LNCAP (cell line): ENCODE measurements around the gene PITPNM1.

Experiments
- CTCF ChIP-seq: fragments of 450-650 bp; IDR thresholded peaks from 2 replicates; pipeline ENCODE4 v1.5.1; 2017; ENCODE audit warnings: mild to moderate bottlenecking

The PITPNM1 gene

GRCh38 chr11:67466367-67466766 lies 38.8 kb downstream of the PITPNM1 start:
- no peak for TF ChIP-seq CTCF

DNA sequence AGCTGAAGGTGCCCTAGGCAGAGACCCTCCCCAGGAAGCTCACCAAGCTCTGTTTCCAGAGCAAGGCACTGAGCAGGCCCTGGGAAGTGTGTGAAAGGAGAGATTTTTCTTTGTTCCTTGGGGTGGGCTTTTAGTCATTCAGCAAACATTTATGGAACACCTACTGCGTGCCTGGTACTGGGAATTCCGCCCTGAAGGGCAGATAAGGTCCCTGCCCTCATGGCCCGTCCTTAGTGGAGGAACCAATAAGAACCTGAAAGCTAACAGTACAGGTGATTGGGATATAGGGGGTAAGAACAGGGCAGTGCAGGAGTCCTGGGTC lies 40.0 kb downstream of the PITPNM1 start:
- TF ChIP-seq CTCF, result no peak

DNA sequence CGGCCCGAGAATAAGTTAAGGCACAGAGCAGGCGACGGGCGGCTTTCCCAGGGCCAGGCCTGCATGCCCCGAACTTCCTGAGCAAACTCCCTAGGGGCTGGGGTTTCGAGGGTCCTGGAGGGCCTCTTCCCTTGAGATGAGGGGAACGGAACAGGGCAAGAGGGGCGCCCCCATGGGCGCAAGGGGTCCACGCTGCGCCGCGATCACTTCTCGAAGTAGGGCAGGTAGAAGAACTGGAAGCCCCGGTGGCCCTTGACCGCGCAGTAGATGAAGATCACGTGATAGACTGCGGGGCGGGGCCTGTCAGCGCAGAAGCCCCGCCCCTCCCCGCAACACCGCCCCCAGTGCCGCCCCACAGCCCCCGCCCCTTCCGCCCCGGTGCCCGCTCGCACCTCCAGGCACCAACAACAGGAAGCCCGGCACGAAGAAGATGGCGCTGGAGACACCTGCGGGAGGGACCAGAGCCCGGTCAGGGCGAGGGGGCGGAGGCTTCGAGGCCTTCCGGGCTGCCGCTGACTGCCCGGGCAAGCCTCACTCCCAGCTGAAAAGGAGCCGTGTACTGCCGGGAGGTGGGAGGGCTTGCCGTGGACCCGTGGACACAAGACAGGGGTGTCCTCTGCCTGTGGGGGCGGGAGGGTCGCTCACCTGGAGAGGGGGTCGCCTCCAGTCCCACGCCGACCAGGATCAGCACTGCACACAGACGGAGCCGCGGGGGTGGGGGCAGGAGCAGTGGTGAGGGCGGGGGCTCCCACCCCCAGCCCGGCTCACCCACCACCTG lies 40.6 kb downstream of the PITPNM1 start:
- TF ChIP-seq CTCF, result no peak

GRCh38 chr11:67463680-67464410 lies 41.3 kb downstream of the PITPNM1 start:
- TF ChIP-seq CTCF, result no peak

DNA sequence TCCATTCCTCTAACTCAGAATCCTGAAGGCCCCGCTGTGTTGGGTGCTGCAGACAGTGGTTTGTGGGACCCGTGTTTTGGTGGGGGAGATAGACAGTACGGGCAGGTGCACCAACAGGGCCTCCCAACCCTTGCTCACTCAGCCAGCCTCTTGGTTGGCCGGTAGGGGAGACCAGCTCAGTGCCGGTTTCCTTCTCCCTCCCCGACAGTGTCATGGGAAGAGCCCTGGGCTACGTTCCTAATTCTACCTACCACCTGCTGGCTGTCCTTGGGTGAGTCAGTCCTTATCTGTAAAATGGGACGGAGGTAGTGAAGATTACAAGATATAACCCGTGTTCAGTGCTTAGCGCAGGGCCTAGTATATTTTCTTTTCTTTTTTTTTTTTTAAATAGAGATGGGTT lies 42.0 kb downstream of the PITPNM1 start:
- no peak for TF ChIP-seq CTCF

DNA sequence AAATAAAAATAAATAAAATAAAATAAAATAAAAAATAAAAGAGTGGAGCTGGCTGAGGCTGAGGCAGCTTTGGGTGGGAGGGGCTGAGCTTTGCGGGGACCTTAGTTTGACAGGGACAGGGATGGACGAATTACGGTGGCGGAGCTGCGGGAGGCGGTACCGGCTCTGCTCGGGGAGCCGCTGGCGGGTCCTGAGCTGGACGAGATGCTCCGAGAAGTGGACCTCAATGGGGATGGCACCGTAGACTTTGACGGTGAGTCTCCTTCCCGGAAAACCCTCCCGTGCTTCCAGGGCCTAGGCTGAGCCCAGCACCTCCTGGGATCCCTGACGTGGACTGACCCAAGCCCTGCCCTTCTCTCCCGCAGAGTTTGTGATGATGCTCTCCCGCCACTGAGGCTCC lies 46.9 kb downstream of the PITPNM1 start:
- TF ChIP-seq CTCF, result no peak

DNA sequence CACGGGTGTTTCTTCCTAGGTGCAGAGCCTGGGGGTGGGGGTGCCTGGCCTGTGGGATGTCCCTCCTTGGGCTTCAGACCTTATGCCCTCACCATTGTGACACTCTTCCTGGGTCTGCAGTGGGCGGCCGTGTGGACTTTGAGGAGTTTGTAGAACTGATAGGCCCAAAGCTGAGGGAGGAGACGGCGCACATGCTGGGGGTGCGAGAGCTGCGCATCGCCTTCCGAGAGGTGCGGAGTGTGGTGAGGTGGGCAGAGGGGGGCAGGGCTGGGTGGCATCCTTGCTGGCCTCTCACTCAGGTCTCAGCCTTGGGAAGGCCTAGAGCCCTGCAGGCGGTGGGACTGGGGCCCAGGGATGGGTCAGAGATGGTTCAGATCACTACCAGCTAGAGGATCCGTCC lies 47.7 kb downstream of the PITPNM1 start:
- TF ChIP-seq CTCF, result no peak
